Glutamatergic neuron (in vitro differentiated cells): ENCODE data around the gene ZG16B. TPM values are rescaled to one million over a fixed set of nuclear protein-coding genes. Genes with fewer than 3 reads are reported as not detected.

ENCODE experiments used
- DNase-seq: peaks from one replicate; pipeline ENCODE4 v3.0.0; 2022
- H3K27ac Mint-ChIP-seq: one replicate; pipeline ENCODE4 v1.8.0; 2020; ENCODE audit warnings: mild to moderate bottlenecking, mixed read lengths, inconsistent platforms; ENCODE audit not compliant: unreplicated experiment
- H3K27me3 Mint-ChIP-seq: one replicate; pipeline ENCODE4 v1.8.0; 2020; ENCODE audit warnings: mild to moderate bottlenecking, moderate library complexity, mixed read lengths, inconsistent platforms; ENCODE audit not compliant: unreplicated experiment
- H3K36me3 Mint-ChIP-seq: one replicate; pipeline ENCODE4 v1.8.0; 2020; ENCODE audit warnings: mild to moderate bottlenecking, mixed read lengths, inconsistent platforms; ENCODE audit not compliant: unreplicated experiment
- H3K4me1 Mint-ChIP-seq: one replicate; pipeline ENCODE4 v1.8.0; 2020; ENCODE audit warnings: mild to moderate bottlenecking, low read depth, mixed read lengths, inconsistent platforms; ENCODE audit not compliant: unreplicated experiment
- H3K4me3 Mint-ChIP-seq: one replicate; pipeline ENCODE4 v1.8.0; 2020; ENCODE audit warnings: mild to moderate bottlenecking, mixed read lengths, inconsistent platforms; ENCODE audit not compliant: unreplicated experiment
- H3K9me3 Mint-ChIP-seq: one replicate; pipeline ENCODE4 v1.8.0; 2020; ENCODE audit warnings: mild to moderate bottlenecking, moderate library complexity, mixed read lengths, inconsistent platforms; ENCODE audit not compliant: unreplicated experiment
- CTCF ChIP-seq: fragments of 200-600 bp; sonication (generic); IDR thresholded peaks from one replicate; pipeline ENCODE4 v1.5.0; 2021; ENCODE audit not compliant: partially characterized antibody, unreplicated experiment
- total RNA-seq: library from RNA; stranded (reverse); fragmentation: NEBNext Ultra II Directional; extraction: Animal tissue kit (Norgen Biotek cat#: 25700); gene quantifications from one replicate; pipeline ENCODE4 v1.2.1, GENCODE V29; 2021; ENCODE audit not compliant: unreplicated experiment

The ZG16B gene
- total RNA-seq, 1 donor from 2014 or later: not detected

- Mint-ChIP-seq H3K27ac (no peak overlapping the region), H3K4me3 (no peak overlapping the region), H3K27me3 (peaks cover 6% of the 10 kb centered on the region), H3K36me3 (peaks cover 7% of the 10 kb centered on the region), H3K9me3 (peaks cover 3% of the 10 kb centered on the region), H3K4me1 (peaks cover 2% of the 10 kb centered on the region)
- no peak for TF ChIP-seq CTCF
- DNase-seq: no peak
Observed at GRCh38 chr16:2856686-2857450, 26.8 kb downstream of the ZG16B start.

- Mint-ChIP-seq H3K4me1 (peaks cover 2% of the 10 kb centered on the region), H3K27ac (no peak within 1 kb of the TSS), H3K27me3 (peaks cover 6% of the 10 kb centered on the region), H3K9me3 (peaks cover 3% of the 10 kb centered on the region), H3K36me3 (peaks cover 7% of the 10 kb centered on the region), H3K4me3 (peak within 1 kb of the TSS; percentile 75)
- no peak for TF ChIP-seq CTCF
- peak; percentile 28 for DNase-seq
Observed at GRCh38 chr16:2857451-2858244, 27.5 kb downstream of the ZG16B start, which contains the start of gene PRSS22. TSS of gene PRSS22 (minus strand) at chr16:2858170. CDS start at chr16:2858104, 66 bp downstream.

GRCh38 chr16:2858245-2859025 is 28.3 kb downstream of the ZG16B start:
- TF ChIP-seq CTCF: no peak

GRCh38 chr16:2859686-2860265 is 29.7 kb downstream of the ZG16B start:
- peaks cover 2% of the 10 kb centered on the region for H3K4me1 Mint-ChIP-seq
- no peaks in the 10 kb centered on the region for H3K36me3 Mint-ChIP-seq
- H3K9me3 Mint-ChIP-seq: peaks cover 1% of the 10 kb centered on the region
- no peak for DNase-seq
- TF ChIP-seq CTCF: no peak
- H3K27ac Mint-ChIP-seq: no peak overlapping the region
- peaks cover 6% of the 10 kb centered on the region for H3K27me3 Mint-ChIP-seq
- H3K4me3 Mint-ChIP-seq: no peak overlapping the region

More at GRCh38 chr16:2858245-2859025, 28.3 kb downstream of the ZG16B start:
- H3K27me3 Mint-ChIP-seq: peaks cover 6% of the 10 kb centered on the region
- H3K27ac Mint-ChIP-seq: no peak overlapping the region
- H3K36me3 Mint-ChIP-seq: peaks cover 7% of the 10 kb centered on the region
- DNase-seq: no peak
- no peak overlapping the region for H3K4me3 Mint-ChIP-seq
- peaks cover 2% of the 10 kb centered on the region for H3K4me1 Mint-ChIP-seq
- peaks cover 3% of the 10 kb centered on the region for H3K9me3 Mint-ChIP-seq
